ENCODE measurements around the gene HBS1L.

DNA sequence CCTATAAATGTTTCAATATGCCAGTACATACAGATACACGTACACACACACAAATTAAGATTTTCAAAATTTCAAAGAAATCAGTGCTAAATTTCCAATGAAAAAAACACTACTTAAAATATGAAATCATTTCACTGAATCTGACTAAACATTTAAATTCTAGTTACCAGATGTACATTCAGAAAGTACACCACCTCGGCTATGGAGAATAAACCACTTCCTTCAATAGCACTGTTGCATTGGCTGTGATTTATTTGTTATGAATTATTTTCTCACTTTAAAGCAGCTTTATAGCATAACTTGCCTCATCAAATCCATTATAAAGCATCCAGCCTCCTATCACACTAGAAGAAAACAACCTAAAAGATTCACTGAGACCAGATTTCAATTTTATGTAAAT is 36.6 kb downstream of the HBS1L start:
- TF ChIP-seq, protein P1, sequence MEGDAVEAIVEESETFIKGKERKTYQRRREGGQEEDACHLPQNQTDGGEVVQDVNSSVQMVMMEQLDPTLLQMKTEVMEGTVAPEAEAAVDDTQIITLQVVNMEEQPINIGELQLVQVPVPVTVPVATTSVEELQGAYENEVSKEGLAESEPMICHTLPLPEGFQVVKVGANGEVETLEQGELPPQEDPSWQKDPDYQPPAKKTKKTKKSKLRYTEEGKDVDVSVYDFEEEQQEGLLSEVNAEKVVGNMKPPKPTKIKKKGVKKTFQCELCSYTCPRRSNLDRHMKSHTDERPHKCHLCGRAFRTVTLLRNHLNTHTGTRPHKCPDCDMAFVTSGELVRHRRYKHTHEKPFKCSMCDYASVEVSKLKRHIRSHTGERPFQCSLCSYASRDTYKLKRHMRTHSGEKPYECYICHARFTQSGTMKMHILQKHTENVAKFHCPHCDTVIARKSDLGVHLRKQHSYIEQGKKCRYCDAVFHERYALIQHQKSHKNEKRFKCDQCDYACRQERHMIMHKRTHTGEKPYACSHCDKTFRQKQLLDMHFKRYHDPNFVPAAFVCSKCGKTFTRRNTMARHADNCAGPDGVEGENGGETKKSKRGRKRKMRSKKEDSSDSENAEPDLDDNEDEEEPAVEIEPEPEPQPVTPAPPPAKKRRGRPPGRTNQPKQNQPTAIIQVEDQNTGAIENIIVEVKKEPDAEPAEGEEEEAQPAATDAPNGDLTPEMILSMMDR (IDR thresholded peaks at IDR 0.05): no peak
- no peak for TF ChIP-seq POLR2A (IDR thresholded peaks at IDR 0.05)
